HG03095 (cell line): ENCODE data around the gene NSG2.
"Not testable (repeated sequence)": the region's sequence is repeated elsewhere in the genome, so short reads cannot be mapped to it uniquely, and the experiment has no call there.

Experiments
- ATAC-seq: cut with Tn5 transposase; IDR thresholded peaks from one replicate; pipeline ENCODE4 v1.9.1; 2021; ENCODE audit warnings: moderate library complexity; ENCODE audit not compliant: unreplicated experiment

The NSG2 gene

DNA sequence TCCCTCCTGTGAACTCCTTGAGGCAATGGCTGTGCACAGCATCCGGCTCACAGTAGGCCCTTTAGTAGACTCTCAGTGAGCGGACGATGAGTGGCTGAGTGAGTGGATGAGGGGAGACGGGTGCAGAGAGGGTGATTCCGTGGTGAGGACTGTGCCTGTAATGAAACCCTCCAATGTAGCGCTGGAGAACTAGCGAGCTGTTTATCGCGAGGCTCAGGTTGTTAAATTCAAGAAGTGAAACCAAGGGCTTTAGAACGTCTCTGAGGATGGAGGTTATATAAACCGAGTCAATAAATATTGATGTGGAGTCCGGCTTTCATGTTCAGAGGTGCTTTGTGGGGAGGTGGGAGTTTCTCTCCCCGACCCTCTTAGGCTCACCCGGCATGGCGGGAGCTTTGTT, 53.2 kb downstream of the NSG2 start:
- no peak for ATAC-seq

DNA sequence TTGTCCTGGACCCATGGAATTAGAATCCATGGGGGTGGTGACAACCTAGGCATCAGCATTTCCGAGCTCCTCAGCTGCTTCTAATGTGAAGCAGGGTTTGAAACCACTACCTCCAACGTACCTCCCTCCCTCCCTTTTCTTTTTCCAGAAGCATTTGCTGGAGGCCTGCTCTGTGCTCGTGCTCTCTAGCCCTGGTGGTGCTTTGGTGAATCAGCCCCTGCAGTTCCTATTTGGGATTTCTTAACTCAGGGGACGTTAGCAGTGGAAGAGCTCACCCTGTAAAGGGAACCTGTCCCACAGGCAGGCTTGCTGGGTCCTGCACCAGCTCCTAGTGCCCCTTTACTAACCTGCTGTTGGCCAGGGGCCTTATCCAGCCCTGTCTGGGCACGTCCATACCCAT, 55.0 kb downstream of the NSG2 start:
- ATAC-seq: no peak

DNA sequence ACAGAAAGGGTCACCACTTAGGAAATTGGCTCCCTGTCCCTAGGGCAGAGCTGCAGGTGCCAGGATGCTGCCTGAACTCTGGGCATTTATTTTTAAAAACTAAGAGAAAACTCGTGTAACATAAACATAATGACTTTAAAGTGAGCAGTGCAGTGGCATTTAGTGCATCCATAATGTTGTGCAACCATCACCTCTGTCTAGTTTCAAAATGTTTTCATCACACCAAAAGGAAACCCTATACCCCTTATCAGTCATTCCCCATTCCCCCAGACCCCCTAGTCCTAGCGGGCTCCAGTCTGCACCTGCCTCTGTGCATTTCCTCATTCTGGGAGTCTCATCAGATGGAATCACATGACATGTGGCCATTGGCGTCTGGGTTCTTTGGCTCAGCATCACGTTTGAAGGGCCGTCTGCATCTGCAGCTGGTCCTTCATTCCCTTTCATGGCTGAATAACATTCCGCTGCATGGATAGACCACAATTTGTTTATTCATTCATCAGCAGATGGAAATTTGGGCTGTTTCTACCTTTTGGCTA, 55.8 kb downstream of the NSG2 start:
- no peak for ATAC-seq

DNA sequence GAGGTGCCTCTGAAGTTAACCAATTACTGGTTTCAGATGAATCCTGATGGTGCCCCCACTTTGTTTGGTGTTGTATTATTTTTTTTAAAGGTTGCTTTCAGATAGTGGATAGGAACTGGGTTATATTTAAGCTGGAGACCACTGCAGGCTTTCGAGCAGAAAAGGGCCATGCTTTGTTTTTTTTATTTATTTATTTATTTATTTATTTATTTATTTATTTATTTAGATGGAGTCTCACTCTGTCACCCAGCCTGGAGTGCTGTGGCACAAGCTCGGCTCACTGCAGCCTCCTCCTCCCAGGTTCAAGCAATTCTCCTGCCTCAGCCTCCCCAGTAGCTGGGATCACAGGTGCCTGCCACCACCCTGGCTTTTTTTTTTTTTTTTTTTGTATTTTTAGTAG, 57.1 kb downstream of the NSG2 start:
- ATAC-seq: not testable (repeated sequence)

DNA sequence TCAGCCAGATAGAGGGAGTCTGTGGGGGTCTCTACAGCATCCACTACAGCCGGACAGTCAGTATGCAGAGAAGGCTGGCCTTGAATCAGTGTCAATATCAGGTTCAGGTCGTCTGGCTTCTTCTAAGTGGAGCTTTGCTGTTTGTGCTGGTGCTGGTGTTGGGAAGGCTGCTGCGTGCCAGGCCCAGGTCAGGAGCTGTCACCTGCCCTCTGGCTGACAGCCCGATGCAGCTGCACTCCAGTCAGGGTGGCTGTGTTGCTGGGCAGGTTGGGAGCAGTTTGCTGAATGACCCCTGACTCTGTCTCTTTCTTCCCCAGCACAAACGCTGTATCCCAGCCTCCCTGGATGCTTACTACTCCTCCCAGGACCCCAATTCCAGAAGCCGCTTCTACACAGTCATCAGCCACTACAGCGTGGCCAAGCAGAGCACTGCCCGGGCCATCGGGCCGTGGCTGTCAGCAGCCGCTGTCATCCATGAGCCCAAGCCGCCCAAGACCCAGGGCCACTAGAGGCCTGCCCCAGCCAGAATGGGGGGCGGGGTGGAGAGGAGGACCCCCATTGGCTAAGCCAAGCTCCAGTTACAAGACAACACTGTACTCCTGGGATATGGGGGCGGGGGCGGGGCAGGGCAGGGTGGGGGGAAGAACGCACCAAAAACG, 61.6 kb downstream of the NSG2 start:
- no peak for ATAC-seq

- no peak for ATAC-seq
Observed at GRCh38 chr5:174108745-174109144, 63.2 kb downstream of the NSG2 start.

DNA sequence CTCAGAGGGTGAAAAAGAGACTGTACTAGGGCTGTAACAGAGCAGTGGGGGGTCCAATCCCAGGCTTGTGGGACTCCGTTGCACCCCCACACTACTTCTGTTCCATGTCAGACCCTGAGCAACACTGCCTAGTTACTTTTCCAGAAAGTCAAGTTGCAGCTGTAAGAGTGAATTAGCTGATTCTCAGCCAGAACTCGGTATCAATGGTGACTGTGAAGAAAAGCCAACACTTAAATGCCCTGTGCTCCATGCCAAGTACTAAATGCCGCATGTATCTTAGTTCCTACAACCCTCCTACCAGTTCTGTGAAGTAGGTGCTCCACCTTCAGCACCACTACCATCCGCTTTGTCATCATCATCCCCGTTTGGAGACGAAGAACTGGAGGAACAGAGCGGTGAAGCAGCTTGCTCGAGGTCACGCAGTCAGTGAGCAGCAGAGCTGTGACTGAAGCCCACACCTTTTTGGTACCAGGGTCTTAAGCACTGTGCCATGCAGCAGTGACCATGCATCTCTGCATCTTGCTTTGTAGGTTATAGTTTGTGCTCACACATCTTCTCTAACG, 64.3 kb downstream of the NSG2 start:
- ATAC-seq: no peak

GRCh38 chr5:174110310-174110709, 64.8 kb downstream of the NSG2 start:
- ATAC-seq: no peak

DNA sequence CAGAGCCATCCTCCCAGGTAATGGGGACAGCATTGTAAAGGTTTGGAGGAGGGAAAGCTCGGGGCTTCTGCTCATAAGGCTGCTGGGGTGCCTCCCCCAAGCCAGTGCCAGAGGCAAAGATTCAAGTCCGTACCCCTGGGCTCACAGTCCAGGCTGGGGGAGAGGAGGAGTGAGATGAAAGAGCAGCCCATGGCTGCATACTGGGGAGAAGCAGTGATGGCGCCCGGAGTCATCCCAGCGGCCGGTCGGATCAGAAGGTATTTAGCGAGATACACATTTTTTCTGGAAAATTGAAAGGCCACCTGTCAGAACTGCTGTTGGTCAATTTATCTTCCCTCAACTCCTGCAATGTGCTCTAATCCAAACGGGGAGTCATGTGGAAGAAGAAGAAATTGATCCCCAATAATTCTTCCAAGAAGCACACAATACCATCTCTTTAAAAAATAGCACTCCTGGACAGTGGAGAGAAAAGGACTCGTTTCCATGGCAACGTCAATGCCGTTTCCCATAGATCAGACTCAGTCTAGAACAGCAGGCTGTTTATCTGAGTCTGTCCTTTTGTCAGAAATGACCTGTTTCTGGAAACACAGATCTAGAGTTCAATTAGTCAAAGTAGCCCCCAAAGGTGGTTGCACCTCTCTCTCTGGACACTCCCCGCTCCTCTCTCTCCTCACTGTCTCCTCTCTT, 65.9 kb downstream of the NSG2 start:
- no peak for ATAC-seq

- no peak for ATAC-seq
Observed at GRCh38 chr5:174115226-174115625, 69.7 kb downstream of the NSG2 start.

DNA sequence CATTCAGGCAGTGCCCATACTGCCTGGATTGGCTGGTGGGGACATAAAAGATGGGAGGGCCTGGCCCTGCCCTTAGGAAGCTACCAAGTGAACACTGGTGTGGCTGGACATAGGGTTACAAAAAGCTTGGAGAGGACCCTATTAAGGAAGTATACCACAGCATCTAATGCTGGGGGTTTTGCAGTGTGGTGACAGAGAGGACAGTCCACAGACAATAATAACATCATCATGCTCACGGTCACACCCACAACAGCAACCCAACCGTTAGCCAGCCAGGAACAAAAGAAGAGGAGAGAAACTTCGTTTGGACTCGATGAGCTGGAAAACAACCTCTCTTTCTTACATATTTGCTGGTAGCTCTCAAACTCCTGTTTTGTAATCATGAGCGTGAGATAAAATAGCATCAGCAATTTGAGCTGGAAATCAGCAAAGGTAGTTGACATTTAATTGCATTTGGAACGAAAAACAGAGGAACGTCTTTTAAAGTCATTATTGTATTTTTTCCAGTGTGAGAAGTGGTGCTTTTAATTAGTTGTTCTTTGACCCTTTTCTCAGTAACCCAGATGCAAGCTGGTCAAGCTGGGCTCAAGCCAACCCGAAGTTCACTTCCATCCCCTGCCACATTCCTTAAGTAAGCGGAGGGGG, 73.4 kb downstream of the NSG2 start:
- ATAC-seq: no peak

GRCh38 chr5:174119468-174119881, 74.0 kb downstream of the NSG2 start:
- no peak for ATAC-seq

GRCh38 chr5:174120401-174121005, 75.0 kb downstream of the NSG2 start:
- no peak for ATAC-seq

GRCh38 chr5:174134545-174134944, 89.0 kb downstream of the NSG2 start:
- no peak for ATAC-seq

- no peak for ATAC-seq
Observed at GRCh38 chr5:174139623-174140022, 94.1 kb downstream of the NSG2 start.

DNA sequence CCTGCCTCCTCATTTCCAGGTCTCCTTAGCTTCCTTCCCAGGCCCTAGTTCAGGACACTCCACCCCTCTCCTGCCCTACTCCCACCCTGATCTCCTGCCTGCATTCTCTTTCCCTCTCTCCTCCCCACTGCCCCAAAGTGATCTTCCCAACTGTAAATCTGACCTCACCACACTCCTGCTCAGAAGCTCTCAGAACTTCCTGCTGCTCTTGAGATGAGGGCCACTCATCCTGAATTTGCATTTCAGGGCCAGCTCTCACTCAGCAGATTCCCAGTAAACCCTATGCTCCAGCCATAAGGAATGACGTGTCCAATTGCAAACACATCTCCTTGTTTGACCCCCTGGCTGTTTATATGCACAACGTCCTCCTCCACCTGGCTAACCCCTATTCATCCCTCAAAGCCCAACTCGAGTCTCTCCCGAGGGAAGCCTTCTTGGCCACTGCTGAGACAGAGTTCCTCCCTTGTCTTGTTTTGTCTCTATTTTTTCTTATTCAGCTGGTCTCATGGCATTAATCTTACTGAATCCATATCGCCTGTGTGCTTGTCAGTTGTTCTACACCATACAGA, 95.0 kb downstream of the NSG2 start:
- no peak for ATAC-seq

- no peak for ATAC-seq
Observed at GRCh38 chr5:174141398-174141797, 95.9 kb downstream of the NSG2 start.

DNA sequence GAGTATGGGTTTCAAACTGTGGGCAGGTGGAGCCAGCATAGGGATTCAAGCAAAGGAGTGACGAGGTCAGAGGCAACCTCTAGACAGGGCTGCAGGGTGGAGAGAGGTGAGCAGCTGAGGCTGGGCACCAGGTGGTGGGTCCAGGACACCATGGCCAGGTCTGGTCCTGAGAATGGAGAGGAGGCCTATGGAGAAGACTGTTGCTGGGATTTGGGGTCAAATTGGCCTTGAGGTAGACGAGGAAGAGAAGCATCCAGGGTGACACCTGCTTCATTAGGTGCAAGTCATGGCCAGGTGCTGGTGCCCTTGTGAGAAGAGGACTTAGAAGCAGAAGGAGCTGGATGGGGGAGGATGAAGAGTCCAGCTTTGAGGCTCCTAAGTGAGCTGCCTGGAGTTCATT, 99.6 kb downstream of the NSG2 start:
- ATAC-seq: no peak

DNA sequence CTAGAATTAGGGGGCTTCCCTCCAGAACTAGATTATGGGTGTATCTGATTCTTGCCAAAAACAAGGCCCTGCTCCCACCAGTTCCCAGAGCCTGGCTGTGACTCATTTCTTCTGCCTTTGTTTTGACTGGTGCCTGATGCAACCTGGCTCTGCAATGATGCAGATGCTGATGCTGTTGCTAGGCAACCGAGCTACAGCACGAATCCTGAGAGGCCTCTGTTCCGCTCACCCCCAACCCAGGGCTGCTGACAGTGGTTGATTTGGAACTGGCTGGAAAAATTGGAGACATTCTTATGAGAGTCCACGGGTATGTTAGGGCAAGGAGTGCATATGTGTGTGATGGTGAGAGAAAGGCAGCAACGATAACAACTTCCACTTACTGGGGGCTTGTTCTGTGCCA, 100.3 kb downstream of the NSG2 start:
- no peak for ATAC-seq

DNA sequence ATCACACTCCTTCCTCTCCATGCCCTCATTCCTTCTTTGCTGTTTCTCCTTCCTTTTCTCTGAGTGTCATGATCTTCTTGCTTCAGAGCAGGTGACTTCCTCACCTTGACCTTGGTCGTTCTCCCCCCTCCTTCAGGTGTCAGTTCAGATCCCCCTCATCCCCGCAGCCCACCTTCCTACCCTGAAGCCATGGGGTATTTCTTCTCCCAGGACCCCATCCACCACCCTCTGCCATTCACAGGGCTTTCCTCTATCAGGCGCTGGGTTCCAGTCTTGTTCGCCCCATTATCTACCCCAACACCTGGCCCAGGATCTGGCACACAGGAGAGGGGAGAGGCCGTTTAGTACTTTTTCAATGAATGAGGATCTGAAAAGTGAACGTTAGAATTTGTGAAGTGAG, 101.0 kb downstream of the NSG2 start:
- ATAC-seq: no peak

GRCh38 chr5:174147012-174147411, 101.5 kb downstream of the NSG2 start:
- not testable (repeated sequence) for ATAC-seq
